HepG2 (cell line): ENCODE results near the gene SLBP. TPM values are rescaled to one million over a fixed set of nuclear protein-coding genes. Genes with fewer than 3 reads are reported as not detected.

Source experiments
- EHMT2 ChIP-seq: fragments of 200-600 bp; sonication (generic); IDR thresholded peaks from 2 replicates; pipeline ENCODE4 v1.7.0; 2017; ENCODE audit warnings: antibody characterized with exemption, low read depth, low read length, borderline replicate concordance
- FOXO1 ChIP-seq: sonication (generic); formaldehyde crosslinking; IDR thresholded peaks from 2 replicates; pipeline ENCODE4 v1.4.0; 2020; ENCODE audit warnings: missing genetic modification reagents
- MTA3 ChIP-seq: sonication (generic); formaldehyde crosslinking; IDR thresholded peaks from 2 replicates; pipeline ENCODE4 v1.4.0; 2020; ENCODE audit warnings: missing genetic modification reagents
- STAG1 ChIP-seq: sonication (generic); formaldehyde crosslinking; IDR thresholded peaks from 2 replicates; pipeline ENCODE4 v1.4.0; 2020; ENCODE audit warnings: missing genetic modification reagents
- ZNF280D ChIP-seq: sonication (generic); formaldehyde crosslinking; IDR thresholded peaks from 2 replicates; pipeline ENCODE4 v1.5.1; 2020; ENCODE audit warnings: mild to moderate bottlenecking, missing genetic modification reagents
- ZNF30 ChIP-seq: sonication (generic); formaldehyde crosslinking; IDR thresholded peaks from 2 replicates; pipeline ENCODE4 v1.5.0; 2020; ENCODE audit warnings: mild to moderate bottlenecking, missing genetic modification reagents
- ZNF546 ChIP-seq: sonication (generic); formaldehyde crosslinking; conservative IDR thresholded peaks from 2 replicates; pipeline ENCODE4 v1.8.1; 2023; ENCODE audit warnings: mild to moderate bottlenecking, missing genetic modification reagents
- polyA plus RNA-seq, 8 experiments: library from polyadenylated mRNA; depleted of rRNA in 3 of 8; stranded (reverse) in 7 of 8; unstranded in 1 of 8; fragments of >200 nt; fragmentation: Illumina TruSeq in 4 of 8; extraction: Trizol in 4 of 8; gene quantifications; 2 replicates each; pipeline versions ENCODE4 v1.2.1 to v1.2.3, GENCODE V29; 2011 to 2016; ENCODE audit warnings: low read depth in 4 of 8, missing spikeins in 1 of 8, mixed read lengths in 1 of 8; ENCODE audit not compliant: insufficient read depth in 1 of 8
- total RNA-seq, 5 experiments: library from RNA; depleted of rRNA; stranded (reverse); fragments of >200 nt; fragmentation: Illumina TruSeq; extraction: Trizol; gene quantifications; 2 replicates each; pipeline ENCODE4 v1.2.3, GENCODE V29; 2016; ENCODE audit warnings: low read depth in 1 of 5
- TF ChIP-seq, protein P1 (sequence below): sonication (generic); formaldehyde crosslinking; IDR thresholded peaks from 2 replicates; pipeline ENCODE4 v1.4.0; 2020; ENCODE audit warnings: low read depth, mild to moderate bottlenecking, missing genetic modification reagents
- TF ChIP-seq, protein P2 (sequence below): sonication (generic); formaldehyde crosslinking; IDR thresholded peaks from 2 replicates; pipeline ENCODE4 v1.5.0; 2020; ENCODE audit warnings: missing genetic modification reagents
- TF ChIP-seq, protein P3 (sequence below): sonication (generic); formaldehyde crosslinking; IDR thresholded peaks from 2 replicates; pipeline ENCODE4 v1.4.0; 2020; ENCODE audit warnings: missing genetic modification reagents, mild to moderate bottlenecking, borderline replicate concordance
- TF ChIP-seq, protein P4 (sequence below): IDR thresholded peaks from 2 replicates; pipeline ENCODE4 v1.6.1; 2018; ENCODE audit warnings: missing genetic modification reagents, mild to moderate bottlenecking, missing compliant biosample characterization
- TF ChIP-seq, protein P5 (sequence below): sonication (generic); formaldehyde crosslinking; IDR thresholded peaks from 2 replicates; pipeline ENCODE4 v1.5.1; 2020; ENCODE audit warnings: missing genetic modification reagents, mild to moderate bottlenecking, borderline replicate concordance

SLBP gene
- total and polyA plus RNA-seq, 2 of the 13 experiments (the other 11 are each of a cell fraction or from before 2014, with no cell fraction given): 43.9 to 104 TPM

DNA sequence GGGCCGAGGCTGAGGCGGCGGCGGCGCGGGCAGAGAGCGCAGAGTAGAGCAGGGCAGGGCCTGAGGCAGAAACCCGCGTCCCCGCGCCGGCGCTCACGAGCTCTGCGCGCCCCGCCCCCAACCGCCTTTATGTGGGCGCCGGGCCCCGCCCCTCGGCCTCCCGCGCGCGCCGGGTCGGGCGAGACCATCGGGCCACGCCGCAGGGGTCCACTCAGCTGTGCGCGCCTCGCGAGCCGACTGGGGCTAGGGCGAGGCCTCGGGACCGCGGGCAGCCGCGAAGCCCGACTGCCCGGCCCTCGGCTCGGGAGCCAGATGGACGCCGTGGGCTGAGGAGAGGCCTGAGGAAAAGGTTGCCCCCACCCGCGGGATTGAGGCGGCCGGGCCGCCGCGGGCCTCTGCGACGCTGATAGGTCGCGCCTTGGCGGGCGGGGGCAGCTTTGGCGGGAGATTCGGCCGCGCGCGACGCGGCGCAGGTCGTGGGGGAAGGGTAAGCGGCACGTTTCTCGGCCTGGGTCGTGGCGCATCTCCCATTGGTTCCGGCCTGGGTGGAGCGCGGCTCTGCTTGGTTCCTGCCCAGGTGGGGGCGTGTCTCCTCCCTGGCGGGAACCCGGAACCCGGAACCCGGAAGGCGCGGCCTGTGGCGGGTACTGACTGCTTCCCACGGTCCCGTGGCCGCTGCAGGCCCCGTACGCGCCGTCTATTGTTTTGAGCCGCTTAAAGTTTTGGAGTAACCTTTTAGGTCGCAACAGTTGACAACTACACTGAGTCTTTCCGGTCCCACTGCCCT is at the start of gene SLBP (continued):
- TF ChIP-seq, protein P1, sequence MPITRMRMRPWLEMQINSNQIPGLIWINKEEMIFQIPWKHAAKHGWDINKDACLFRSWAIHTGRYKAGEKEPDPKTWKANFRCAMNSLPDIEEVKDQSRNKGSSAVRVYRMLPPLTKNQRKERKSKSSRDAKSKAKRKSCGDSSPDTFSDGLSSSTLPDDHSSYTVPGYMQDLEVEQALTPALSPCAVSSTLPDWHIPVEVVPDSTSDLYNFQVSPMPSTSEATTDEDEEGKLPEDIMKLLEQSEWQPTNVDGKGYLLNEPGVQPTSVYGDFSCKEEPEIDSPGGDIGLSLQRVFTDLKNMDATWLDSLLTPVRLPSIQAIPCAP: peak; percentile 95
- TF ChIP-seq ZNF280D (no peak), STAG1 (no peak), MTA3 (no peak), EHMT2 (no peak), ZNF546 (CRISPR knock-in tag) (peak; percentile 99), ZNF30 (CRISPR knock-in tag) (peak; percentile 97), FOXO1 (CRISPR knock-in tag) (peak; percentile 44; the same call in 1 of the 2 replicates)
- TF ChIP-seq, protein P2, sequence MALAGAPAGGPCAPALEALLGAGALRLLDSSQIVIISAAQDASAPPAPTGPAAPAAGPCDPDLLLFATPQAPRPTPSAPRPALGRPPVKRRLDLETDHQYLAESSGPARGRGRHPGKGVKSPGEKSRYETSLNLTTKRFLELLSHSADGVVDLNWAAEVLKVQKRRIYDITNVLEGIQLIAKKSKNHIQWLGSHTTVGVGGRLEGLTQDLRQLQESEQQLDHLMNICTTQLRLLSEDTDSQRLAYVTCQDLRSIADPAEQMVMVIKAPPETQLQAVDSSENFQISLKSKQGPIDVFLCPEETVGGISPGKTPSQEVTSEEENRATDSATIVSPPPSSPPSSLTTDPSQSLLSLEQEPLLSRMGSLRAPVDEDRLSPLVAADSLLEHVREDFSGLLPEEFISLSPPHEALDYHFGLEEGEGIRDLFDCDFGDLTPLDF (CRISPR knock-in tag): peak; percentile 100
- TF ChIP-seq, protein P3, sequence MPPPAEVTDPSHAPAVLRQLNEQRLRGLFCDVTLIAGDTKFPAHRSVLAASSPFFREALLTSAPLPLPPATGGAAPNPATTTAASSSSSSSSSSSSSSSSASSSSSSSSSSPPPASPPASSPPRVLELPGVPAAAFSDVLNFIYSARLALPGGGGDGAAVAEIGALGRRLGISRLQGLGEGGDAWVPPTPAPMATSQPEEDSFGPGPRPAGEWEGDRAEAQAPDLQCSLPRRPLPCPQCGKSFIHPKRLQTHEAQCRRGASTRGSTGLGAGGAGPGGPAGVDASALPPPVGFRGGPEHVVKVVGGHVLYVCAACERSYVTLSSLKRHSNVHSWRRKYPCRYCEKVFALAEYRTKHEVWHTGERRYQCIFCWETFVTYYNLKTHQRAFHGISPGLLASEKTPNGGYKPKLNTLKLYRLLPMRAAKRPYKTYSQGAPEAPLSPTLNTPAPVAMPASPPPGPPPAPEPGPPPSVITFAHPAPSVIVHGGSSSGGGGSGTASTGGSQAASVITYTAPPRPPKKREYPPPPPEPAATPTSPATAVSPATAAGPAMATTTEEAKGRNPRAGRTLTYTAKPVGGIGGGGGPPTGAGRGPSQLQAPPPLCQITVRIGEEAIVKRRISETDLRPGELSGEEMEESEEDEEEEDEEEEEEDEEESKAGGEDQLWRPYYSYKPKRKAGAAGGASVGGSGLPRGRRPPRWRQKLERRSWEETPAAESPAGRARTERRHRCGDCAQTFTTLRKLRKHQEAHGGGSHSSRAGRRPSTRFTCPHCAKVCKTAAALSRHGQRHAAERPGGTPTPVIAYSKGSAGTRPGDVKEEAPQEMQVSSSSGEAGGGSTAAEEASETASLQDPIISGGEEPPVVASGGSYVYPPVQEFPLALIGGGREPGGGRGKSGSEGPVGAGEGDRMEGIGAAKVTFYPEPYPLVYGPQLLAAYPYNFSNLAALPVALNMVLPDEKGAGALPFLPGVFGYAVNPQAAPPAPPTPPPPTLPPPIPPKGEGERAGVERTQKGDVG (CRISPR knock-in tag): peak; percentile 79; the same call in 1 of the 2 replicates
- TF ChIP-seq, protein P4, sequence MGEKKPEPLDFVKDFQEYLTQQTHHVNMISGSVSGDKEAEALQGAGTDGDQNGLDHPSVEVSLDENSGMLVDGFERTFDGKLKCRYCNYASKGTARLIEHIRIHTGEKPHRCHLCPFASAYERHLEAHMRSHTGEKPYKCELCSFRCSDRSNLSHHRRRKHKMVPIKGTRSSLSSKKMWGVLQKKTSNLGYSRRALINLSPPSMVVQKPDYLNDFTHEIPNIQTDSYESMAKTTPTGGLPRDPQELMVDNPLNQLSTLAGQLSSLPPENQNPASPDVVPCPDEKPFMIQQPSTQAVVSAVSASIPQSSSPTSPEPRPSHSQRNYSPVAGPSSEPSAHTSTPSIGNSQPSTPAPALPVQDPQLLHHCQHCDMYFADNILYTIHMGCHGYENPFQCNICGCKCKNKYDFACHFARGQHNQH (CRISPR knock-in tag): peak; percentile 88
- TF ChIP-seq, protein P5, sequence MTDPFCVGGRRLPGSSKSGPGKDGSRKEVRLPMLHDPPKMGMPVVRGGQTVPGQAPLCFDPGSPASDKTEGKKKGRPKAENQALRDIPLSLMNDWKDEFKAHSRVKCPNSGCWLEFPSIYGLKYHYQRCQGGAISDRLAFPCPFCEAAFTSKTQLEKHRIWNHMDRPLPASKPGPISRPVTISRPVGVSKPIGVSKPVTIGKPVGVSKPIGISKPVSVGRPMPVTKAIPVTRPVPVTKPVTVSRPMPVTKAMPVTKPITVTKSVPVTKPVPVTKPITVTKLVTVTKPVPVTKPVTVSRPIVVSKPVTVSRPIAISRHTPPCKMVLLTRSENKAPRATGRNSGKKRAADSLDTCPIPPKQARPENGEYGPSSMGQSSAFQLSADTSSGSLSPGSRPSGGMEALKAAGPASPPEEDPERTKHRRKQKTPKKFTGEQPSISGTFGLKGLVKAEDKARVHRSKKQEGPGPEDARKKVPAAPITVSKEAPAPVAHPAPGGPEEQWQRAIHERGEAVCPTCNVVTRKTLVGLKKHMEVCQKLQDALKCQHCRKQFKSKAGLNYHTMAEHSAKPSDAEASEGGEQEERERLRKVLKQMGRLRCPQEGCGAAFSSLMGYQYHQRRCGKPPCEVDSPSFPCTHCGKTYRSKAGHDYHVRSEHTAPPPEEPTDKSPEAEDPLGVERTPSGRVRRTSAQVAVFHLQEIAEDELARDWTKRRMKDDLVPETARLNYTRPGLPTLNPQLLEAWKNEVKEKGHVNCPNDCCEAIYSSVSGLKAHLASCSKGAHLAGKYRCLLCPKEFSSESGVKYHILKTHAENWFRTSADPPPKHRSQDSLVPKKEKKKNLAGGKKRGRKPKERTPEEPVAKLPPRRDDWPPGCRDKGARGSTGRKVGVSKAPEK (CRISPR knock-in tag): no peak
